SH-SY5Y (cell line): Measurements from ENCODE around the gene LHFPL3.

Source experiments
- GATA2 ChIP-seq: IDR thresholded peaks from 2 replicates; pipeline ENCODE4 v1.6.1; 2011; ENCODE audit warnings: mild to moderate bottlenecking, low read depth, low read length
- GATA3 ChIP-seq: IDR thresholded peaks from 2 replicates; pipeline ENCODE4 v1.6.1; 2011; ENCODE audit warnings: low read depth, mild to moderate bottlenecking, low read length, moderate library complexity

- TF ChIP-seq GATA2 = no peak
- TF ChIP-seq GATA3 = no peak
Observed at GRCh38 chr7:104926601-104927041, 598.2 kb downstream of the LHFPL3 start.
